Measurements from ENCODE around the gene UAP1.

Gene UAP1

GRCh38 chr1:162616848-162617247, 55.3 kb downstream of the UAP1 start:
- DNase-seq (ENCODE audit: low read depth): no peak

- DNase-seq (ENCODE audit: low read depth): no peak
These were observed 56.0 kb downstream of the UAP1 start for GRCh38 chr1:162617513-162617912.

DNA sequence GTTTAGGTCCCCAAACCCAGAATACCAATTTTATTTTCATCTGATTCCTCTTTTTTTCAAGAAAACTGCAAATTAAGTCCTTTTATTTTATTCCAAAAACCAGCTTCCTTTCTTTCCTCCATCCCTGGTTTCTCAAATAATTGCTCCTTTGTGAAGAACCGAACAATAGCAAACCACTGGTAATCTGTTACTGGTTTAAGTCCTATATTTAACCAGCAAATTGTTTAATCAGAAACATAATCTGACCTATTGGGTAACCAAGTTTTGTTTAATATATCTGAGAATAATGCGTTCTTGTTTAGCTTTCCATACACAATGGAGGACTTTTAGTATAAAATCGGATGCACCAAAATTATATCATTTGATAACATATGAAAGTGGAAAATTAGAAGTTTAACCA, 57.6 kb downstream of the UAP1 start:
- DNase-seq (ENCODE audit: low read depth): no peak

- no peak for DNase-seq (ENCODE audit: low read depth)
These were observed 59.7 kb downstream of the UAP1 start for GRCh38 chr1:162621256-162621655.

- DNase-seq (ENCODE audit: low read depth): no peak
These were observed 64.2 kb downstream of the UAP1 start for GRCh38 chr1:162625679-162626078.

DNA sequence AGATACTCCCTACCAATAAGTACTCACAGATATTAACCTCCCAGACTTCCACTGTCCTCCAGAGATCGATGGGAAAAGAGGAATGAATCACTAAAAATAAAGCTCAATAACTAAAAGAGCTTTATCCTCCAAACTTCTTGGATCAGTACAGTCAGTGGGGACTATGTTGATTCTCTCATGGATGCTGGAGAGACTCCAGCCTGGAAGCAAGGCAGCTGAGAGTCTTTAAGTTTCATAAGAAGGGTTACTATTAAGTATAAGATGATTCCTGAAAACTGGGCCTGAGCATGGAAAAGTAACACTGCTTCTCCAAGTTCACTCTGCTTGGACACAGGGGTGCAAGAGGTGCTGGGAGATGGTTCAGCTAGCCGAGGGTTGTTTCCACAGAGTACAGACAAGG, 64.6 kb downstream of the UAP1 start:
- DNase-seq (ENCODE audit: low read depth): no peak

GRCh38 chr1:162626761-162627160, 65.2 kb downstream of the UAP1 start:
- no peak for DNase-seq (ENCODE audit: low read depth)

GRCh38 chr1:162627662-162628296, 66.3 kb downstream of the UAP1 start:
- DNase-seq (ENCODE audit: low read depth): peak; percentile 54

GRCh38 chr1:162629077-162629627, 67.6 kb downstream of the UAP1 start:
- DNase-seq (ENCODE audit: low read depth): peak; percentile 83

DNA sequence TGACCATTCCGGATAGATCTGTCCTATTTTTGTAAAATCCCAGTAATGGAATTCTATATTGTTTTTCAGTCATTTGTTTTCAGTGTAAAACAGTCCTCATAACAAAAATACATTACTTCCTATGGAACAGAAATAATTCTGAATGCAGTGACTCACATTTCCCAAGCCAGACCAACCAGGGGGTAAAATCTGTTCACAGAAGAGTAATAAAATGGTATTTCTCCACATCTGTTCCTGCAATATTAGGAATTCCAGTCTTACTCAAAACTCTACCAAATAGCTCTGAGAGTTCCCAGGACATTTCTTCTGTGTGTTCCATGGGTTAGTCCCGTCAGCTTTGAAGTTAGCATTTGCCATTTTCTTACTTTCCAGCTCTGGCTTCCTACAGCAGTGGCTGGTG, 68.1 kb downstream of the UAP1 start:
- DNase-seq (ENCODE audit: low read depth): peak; percentile 94

DNA sequence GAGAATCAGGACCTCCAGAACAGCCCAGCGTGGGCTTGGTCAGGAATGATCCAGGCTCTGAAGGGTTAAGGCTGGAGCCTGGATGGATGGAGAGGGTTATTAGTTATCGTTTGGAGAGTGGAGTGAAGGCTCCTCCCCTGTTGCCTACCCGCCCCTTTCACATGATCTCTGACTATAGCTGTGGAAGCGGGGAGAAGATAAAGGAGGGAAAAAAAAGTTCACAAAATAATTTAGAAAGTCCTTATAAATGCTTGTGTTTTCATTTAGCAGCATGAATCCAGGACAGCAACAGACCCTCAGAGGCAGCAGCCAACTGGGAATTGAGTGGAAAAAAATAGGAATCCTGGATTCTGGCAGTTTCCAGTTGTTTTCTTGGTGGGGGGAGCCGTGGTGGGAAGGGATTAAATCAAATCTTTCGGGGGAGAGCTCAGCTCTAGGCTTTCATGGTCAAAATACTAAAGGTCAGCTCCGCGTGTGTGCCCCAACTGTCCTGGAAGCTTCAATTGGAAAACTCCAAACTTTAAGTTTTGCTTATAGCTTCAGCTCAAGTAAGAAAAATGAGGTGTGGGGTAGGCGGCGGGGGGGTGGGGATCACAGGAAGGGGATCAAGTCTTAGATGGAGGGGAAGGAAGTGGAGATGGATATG, 70.1 kb downstream of the UAP1 start:
- peak; percentile 85 for DNase-seq (ENCODE audit: low read depth)

DNA sequence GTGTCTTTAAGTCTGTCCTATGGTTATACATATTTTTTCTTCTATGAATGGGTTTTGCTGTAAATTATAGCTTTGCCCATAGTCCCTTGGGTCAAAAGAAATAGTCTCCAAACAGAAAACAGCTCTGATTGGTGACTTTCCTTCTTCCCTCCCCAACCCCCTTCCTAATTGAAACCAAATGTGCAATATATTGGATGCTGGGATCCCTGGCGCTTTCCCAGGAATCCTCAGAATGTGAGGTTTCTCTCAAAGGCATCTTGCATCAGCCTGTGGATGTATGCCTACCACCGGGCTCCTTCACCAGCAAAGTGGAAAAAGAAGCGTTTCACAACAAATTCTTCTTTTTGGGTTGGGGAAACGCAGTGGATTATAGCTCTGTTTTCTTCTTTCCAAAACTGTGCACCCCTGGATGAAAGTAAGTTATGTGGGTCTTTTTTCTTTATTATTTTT, 70.7 kb downstream of the UAP1 start, which contains the start of gene DDR2:
Gene DDR2 (plus strand): TSS at position 248 of the 450 bp plus-strand sequence. CDS start 86,600 bp downstream, outside the sequence.
- DNase-seq (ENCODE audit: low read depth): peak; percentile 99

DNA sequence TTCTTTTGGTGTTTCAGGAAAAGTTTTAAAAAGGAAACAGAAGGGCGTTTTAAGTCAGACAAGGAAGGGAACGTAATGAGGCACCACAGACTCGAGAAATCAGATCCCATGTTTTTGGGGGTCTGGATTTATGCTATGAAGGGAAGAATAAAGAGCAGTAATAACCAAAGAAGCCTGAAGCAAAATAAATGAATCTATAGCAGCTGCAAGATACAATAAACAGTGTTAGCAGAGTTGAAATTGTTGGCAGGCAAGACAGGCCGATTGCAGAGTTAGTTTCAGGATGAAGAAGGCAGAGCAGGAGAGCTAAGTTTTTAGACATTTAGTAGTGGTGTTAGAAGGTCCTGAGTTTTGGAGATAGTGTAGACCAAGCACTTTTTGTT, 71.2 kb downstream of the UAP1 start:
- peak; percentile 44 for DNase-seq (ENCODE audit: low read depth)

DNA sequence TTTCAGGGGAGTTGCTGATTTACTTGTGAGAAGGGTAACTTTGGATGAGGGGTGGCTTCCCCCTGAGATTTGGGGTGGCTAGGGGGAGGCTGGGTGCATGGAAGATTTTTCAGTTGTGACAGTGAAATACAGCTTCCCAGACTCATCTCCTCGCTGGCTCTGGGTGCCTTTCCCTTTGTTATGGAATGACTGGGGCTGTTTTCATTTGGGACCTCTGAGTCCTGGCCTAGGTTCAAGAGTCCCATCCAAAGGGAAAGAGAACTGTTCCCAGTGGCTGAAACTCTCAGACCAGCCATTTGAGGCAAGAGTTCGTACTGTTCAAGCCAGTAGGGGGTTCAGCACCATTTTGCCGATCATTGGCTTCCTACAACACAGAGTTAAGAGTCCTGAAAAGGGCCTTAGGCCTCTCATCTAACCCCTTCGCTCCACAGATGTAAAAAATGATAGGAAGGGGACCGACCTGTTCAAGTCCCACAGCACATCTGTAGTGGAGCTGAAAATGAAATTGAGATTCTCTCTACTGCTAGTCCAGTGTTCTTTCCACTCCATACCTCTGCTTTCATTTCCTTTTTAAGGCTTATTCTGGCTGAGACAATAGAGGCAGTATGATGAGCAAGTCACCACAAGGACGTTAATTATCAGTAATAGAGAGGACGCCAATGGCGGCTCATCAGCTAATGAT, 71.7 kb downstream of the UAP1 start:
- peak; percentile 81 for DNase-seq (ENCODE audit: low read depth)

GRCh38 chr1:162635418-162635817, 73.9 kb downstream of the UAP1 start:
- peak; percentile 49 for DNase-seq (ENCODE audit: low read depth)

- DNase-seq (ENCODE audit: low read depth): no peak
These were observed 78.2 kb downstream of the UAP1 start for GRCh38 chr1:162639718-162640117.

GRCh38 chr1:162641114-162641513, 79.6 kb downstream of the UAP1 start:
- no peak for DNase-seq (ENCODE audit: low read depth)

DNA sequence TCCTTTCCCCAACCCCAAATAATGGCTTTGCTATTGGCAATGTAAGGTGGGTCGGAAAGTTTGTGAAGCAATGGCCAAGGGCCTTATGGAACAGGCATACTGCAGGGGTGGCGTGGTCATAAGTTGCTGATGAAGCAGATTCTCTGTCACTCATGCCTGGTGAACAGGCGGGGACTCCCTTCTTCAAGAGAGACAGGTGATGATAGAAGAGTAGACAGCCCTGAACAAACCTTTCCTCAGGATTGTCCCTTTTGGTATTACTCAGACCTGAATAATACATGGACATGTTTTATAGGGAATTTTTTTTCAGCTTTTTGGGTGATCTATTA, 83.4 kb downstream of the UAP1 start:
- DNase-seq (ENCODE audit: low read depth): no peak

DNA sequence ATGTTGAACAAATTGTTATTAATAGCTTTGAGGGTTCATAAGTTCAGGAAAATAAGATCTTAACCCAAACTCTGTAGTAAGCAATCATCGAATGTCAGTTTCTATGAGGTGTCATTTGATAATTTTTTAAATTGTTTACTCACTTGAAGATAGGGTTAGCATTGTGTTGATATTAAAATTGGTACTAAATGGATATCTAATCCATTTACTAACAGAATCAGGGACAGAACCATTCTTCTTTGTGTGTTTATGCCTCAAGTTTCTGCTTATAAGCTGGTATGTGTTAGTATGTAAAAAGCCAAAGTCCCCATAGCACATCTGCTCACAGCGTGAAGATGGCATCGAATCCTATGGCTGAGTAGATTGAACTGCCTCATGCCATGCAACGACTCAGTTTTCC, 84.1 kb downstream of the UAP1 start:
- DNase-seq (ENCODE audit: low read depth): no peak

GRCh38 chr1:162649583-162649982, 88.1 kb downstream of the UAP1 start:
- DNase-seq (ENCODE audit: low read depth): no peak
